Trophoblast cell (in vitro differentiated cells and primary cell): ENCODE data around the gene EGR4.

ENCODE experiments used
- DNase-seq, 2 donors: peaks; one replicate each; pipeline ENCODE4 v3.0.0-alpha.2; 2016
- H2AFZ ChIP-seq: 2 replicates; pipeline ENCODE4 v1.6.1; 2013; ENCODE audit warnings: low read length, moderate library complexity, mild to moderate bottlenecking; ENCODE audit not compliant: insufficient read depth, poor library complexity
- H2AK5ac ChIP-seq: 2 replicates; pipeline ENCODE4 v1.6.1; 2013; ENCODE audit warnings: mild to moderate bottlenecking, low read length
- H2BK120ac ChIP-seq: 2 replicates; pipeline ENCODE4 v1.6.1; 2013; ENCODE audit warnings: low read length, mild to moderate bottlenecking, moderate library complexity; ENCODE audit not compliant: insufficient read depth, poor library complexity
- H2BK12ac ChIP-seq: 2 replicates; pipeline ENCODE4 v1.6.1; 2013; ENCODE audit warnings: mild to moderate bottlenecking, low read length, moderate library complexity
- H2BK5ac ChIP-seq: 2 replicates; pipeline ENCODE4 v1.6.1; 2013; ENCODE audit warnings: low read length, low read depth, moderate library complexity, mild to moderate bottlenecking; ENCODE audit not compliant: poor library complexity
- H3K14ac ChIP-seq: 2 replicates; pipeline ENCODE4 v1.6.1; 2013; ENCODE audit warnings: mild to moderate bottlenecking, low read length
- H3K18ac ChIP-seq: 2 replicates; pipeline ENCODE4 v1.6.1; 2013; ENCODE audit warnings: mild to moderate bottlenecking, low read length
- H3K23ac ChIP-seq: 2 replicates; pipeline ENCODE4 v1.6.1; 2013; ENCODE audit warnings: low read length
- H3K27ac ChIP-seq: 2 replicates; pipeline ENCODE4 v1.5.1; 2013; ENCODE audit warnings: low read depth, mild to moderate bottlenecking, inconsistent platforms, low read length, moderate library complexity
- H3K27me3 ChIP-seq: 2 replicates; pipeline ENCODE4 v1.6.1; 2013; ENCODE audit warnings: inconsistent platforms, mild to moderate bottlenecking, low read length, moderate library complexity; ENCODE audit not compliant: insufficient read depth
- H3K36me3 ChIP-seq, 2 experiments: 1 replicate in 1 of 2; 2 replicates in 1 of 2; pipeline ENCODE4 v1.6.1; 2013; ENCODE audit warnings: low read length in 2 of 2, mild to moderate bottlenecking in 2 of 2, moderate library complexity in 1 of 2; ENCODE audit not compliant: insufficient read depth in 2 of 2, control insufficient read depth in 1 of 2
- H3K4ac ChIP-seq: 2 replicates; pipeline ENCODE4 v1.6.1; 2013; ENCODE audit warnings: low read depth, mild to moderate bottlenecking, low read length, moderate library complexity
- H3K4me1 ChIP-seq, 2 experiments: 1 replicate in 1 of 2; 2 replicates in 1 of 2; pipeline ENCODE4 v1.6.1; 2013; ENCODE audit warnings: low read length in 2 of 2, mild to moderate bottlenecking in 2 of 2, moderate library complexity in 1 of 2; ENCODE audit not compliant: insufficient read depth in 2 of 2, control insufficient read depth in 1 of 2
- H3K4me2 ChIP-seq: 2 replicates; pipeline ENCODE4 v1.6.1; 2013; ENCODE audit warnings: inconsistent platforms, mild to moderate bottlenecking, low read length, moderate library complexity
- H3K4me3 ChIP-seq: 2 replicates; pipeline ENCODE4 v1.5.1; 2013; ENCODE audit warnings: mild to moderate bottlenecking, low read depth, low read length, inconsistent platforms
- H3K79me1 ChIP-seq: one replicate; pipeline ENCODE4 v1.6.1; 2013; ENCODE audit warnings: low read length
- H3K79me2 ChIP-seq: 2 replicates; pipeline ENCODE4 v1.6.1; 2013; ENCODE audit warnings: low read length, mild to moderate bottlenecking; ENCODE audit not compliant: control insufficient read depth, insufficient read depth, poor library complexity
- H3K9ac ChIP-seq: 2 replicates; pipeline ENCODE4 v1.6.1; 2013; ENCODE audit warnings: mild to moderate bottlenecking, low read length
- H3K9me3 ChIP-seq: 2 replicates; pipeline ENCODE4 v1.6.1; 2013; ENCODE audit warnings: low read depth, mild to moderate bottlenecking, control low read depth, inconsistent platforms, low read length; ENCODE audit not compliant: insufficient read depth
- H4K12ac ChIP-seq: 2 replicates; pipeline ENCODE4 v1.6.1; 2013; ENCODE audit warnings: low read depth, mild to moderate bottlenecking, low read length, moderate library complexity
- H4K8ac ChIP-seq: 2 replicates; pipeline ENCODE4 v1.6.1; 2013; ENCODE audit warnings: low read depth, mild to moderate bottlenecking, low read length, moderate library complexity
- H4K91ac ChIP-seq: one replicate; pipeline ENCODE4 v1.6.1; 2013; ENCODE audit warnings: low read depth, mild to moderate bottlenecking, low read length, moderate library complexity
- WGBS: extraction: QIAGEN DNeasy Blood & Tissue Kit; methylation state at CpG from one replicate; pipeline ENCODE4 v1.1.7; 2013; ENCODE audit warnings: missing lambda C conversion rate; ENCODE audit not compliant: insufficient read length, insufficient coverage; ENCODE audit errors: extremely low coverage; 5-methylcytosine and 5-hydroxymethylcytosine counted together

The EGR4 gene

GRCh38 chr2:73323551-73323950 lies 30.2 kb upstream of the EGR4 start:
- H3K18ac ChIP-seq: no peak overlapping the region
- no peaks in the 10 kb centered on the region for H3K27me3 ChIP-seq
- DNase-seq: no peak
- H4K91ac ChIP-seq: no peak overlapping the region
- no peak overlapping the region for H3K27ac ChIP-seq
- no peak overlapping the region for H2BK12ac ChIP-seq
- no peaks in the 10 kb centered on the region for H3K4me1 ChIP-seq
- H4K12ac ChIP-seq: no peak overlapping the region
- no peak overlapping the region for H3K4me3 ChIP-seq
- no peak overlapping the region for H2BK120ac ChIP-seq
- no peak overlapping the region for H4K8ac ChIP-seq
- H2BK5ac ChIP-seq: no peak overlapping the region
- no peak overlapping the region for H3K14ac ChIP-seq
- WGBS: no CpG with 5 or more reads among the region's 5 CpGs
- no peak overlapping the region for H3K23ac ChIP-seq
- H3K9ac ChIP-seq: no peak overlapping the region
- H3K4ac ChIP-seq: no peak overlapping the region
- no peaks in the 10 kb centered on the region for H3K79me2 ChIP-seq
- H3K79me1 ChIP-seq: no peaks in the 10 kb centered on the region
- H3K9me3 ChIP-seq: no peaks in the 10 kb centered on the region
- H2AK5ac ChIP-seq: no peak overlapping the region
- H3K4me2 ChIP-seq: no peak overlapping the region
- H3K36me3 ChIP-seq: no peaks in the 10 kb centered on the region
- no peak overlapping the region for H2AFZ ChIP-seq

- no peak overlapping the region for H2AFZ ChIP-seq
- H3K79me2 ChIP-seq: no peaks in the 10 kb centered on the region
- H4K8ac ChIP-seq: no peak overlapping the region
- no peak overlapping the region for H2AK5ac ChIP-seq
- H3K36me3 ChIP-seq: no peaks in the 10 kb centered on the region
- H3K79me1 ChIP-seq: no peaks in the 10 kb centered on the region
- H2BK12ac ChIP-seq: no peak overlapping the region
- H4K12ac ChIP-seq: no peak overlapping the region
- no peak overlapping the region for H3K4me2 ChIP-seq
- no peak overlapping the region for H3K23ac ChIP-seq
- H3K27me3 ChIP-seq: no peaks in the 10 kb centered on the region
- WGBS: no CpG with 5 or more reads among the region's 2 CpGs
- H2BK5ac ChIP-seq: no peak overlapping the region
- DNase-seq: no peak
- no peak overlapping the region for H3K14ac ChIP-seq
- no peak overlapping the region for H3K9ac ChIP-seq
- H3K18ac ChIP-seq: no peak overlapping the region
- no peak overlapping the region for H4K91ac ChIP-seq
- no peaks in the 10 kb centered on the region for H3K4me1 ChIP-seq
- no peak overlapping the region for H3K27ac ChIP-seq
- no peak overlapping the region for H3K4me3 ChIP-seq
- H3K4ac ChIP-seq: no peak overlapping the region
- H3K9me3 ChIP-seq: no peaks in the 10 kb centered on the region
- no peak overlapping the region for H2BK120ac ChIP-seq
These were observed 21.1 kb upstream of the EGR4 start for GRCh38 chr2:73314441-73314840.

GRCh38 chr2:73307720-73308119 lies 14.4 kb upstream of the EGR4 start:
- no peaks in the 10 kb centered on the region for H3K27me3 ChIP-seq
- no peak for DNase-seq
- no peak overlapping the region for H4K12ac ChIP-seq
- no peaks in the 10 kb centered on the region for H3K79me1 ChIP-seq
- no peak overlapping the region for H3K4me3 ChIP-seq
- no CpG with 5 or more reads among the region's 9 CpGs for WGBS
- no peak overlapping the region for H2AK5ac ChIP-seq
- no peak overlapping the region for H3K14ac ChIP-seq
- H3K23ac ChIP-seq: no peak overlapping the region
- no peak overlapping the region for H4K8ac ChIP-seq
- H3K4me2 ChIP-seq: no peak overlapping the region
- H2BK120ac ChIP-seq: no peak overlapping the region
- H2AFZ ChIP-seq: no peak overlapping the region
- no peak overlapping the region for H2BK5ac ChIP-seq
- H3K27ac ChIP-seq: no peak overlapping the region
- H3K36me3 ChIP-seq: no peaks in the 10 kb centered on the region
- H3K4me1 ChIP-seq: no peaks in the 10 kb centered on the region
- H3K9me3 ChIP-seq: no peaks in the 10 kb centered on the region
- no peak overlapping the region for H3K18ac ChIP-seq
- H4K91ac ChIP-seq: no peak overlapping the region
- H2BK12ac ChIP-seq: no peak overlapping the region
- H3K79me2 ChIP-seq: no peaks in the 10 kb centered on the region
- H3K4ac ChIP-seq: no peak overlapping the region
- no peak overlapping the region for H3K9ac ChIP-seq

- H3K18ac ChIP-seq: no peak overlapping the region
- no peaks in the 10 kb centered on the region for H3K27me3 ChIP-seq
- no peak overlapping the region for H3K9ac ChIP-seq
- no peak overlapping the region for H3K4me2 ChIP-seq
- H3K36me3 ChIP-seq: no peaks in the 10 kb centered on the region
- no peaks in the 10 kb centered on the region for H3K4me1 ChIP-seq
- no peak overlapping the region for H3K27ac ChIP-seq
- no CpG with 5 or more reads among the region's 4 CpGs for WGBS
- H3K14ac ChIP-seq: no peak overlapping the region
- no peak overlapping the region for H2BK120ac ChIP-seq
- no peak overlapping the region for H2BK5ac ChIP-seq
- H4K8ac ChIP-seq: no peak overlapping the region
- no peak overlapping the region for H2BK12ac ChIP-seq
- no peak overlapping the region for H3K4ac ChIP-seq
- H3K23ac ChIP-seq: no peak overlapping the region
- DNase-seq: no peak
- H3K79me1 ChIP-seq: no peaks in the 10 kb centered on the region
- H4K91ac ChIP-seq: no peak overlapping the region
- no peak overlapping the region for H3K4me3 ChIP-seq
- H2AFZ ChIP-seq: no peak overlapping the region
- H3K9me3 ChIP-seq: no peaks in the 10 kb centered on the region
- no peaks in the 10 kb centered on the region for H3K79me2 ChIP-seq
- no peak overlapping the region for H2AK5ac ChIP-seq
- no peak overlapping the region for H4K12ac ChIP-seq
These were observed 8.3 kb upstream of the EGR4 start for GRCh38 chr2:73301636-73302035.
